ENCODE results near the gene PMPCA. TPM values are rescaled to one million over a fixed set of nuclear protein-coding genes. Genes with fewer than 3 reads are reported as not detected.

PMPCA gene
- polyA plus RNA-seq, 1 donor, result 35.3 TPM

- no peak for DNase-seq (ENCODE audit: low read depth)
Measured at GRCh38 chr9:136436055-136436634, 25.7 kb downstream of the PMPCA start.

DNA sequence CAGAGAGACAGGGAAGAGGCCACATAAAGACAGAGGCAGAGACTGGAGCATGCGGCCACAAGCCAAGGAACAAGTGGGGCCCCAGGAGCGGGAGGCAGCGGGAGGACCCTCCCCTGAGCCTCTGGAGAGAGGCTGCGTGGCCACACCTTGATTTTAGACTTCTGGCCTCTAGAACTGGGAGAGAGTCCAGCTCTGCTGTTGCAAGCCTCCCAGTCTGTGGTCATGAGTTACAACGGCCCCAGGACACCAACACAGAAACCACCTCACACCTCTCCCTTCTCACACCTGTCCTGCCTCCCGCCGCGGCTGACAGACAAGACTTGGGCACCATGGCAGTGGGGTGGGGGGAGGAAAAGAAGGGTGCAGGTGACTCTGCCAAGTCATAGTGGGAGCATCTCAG, 27.0 kb downstream of the PMPCA start:
- DNase-seq (ENCODE audit: low read depth), result peak; percentile 36

DNA sequence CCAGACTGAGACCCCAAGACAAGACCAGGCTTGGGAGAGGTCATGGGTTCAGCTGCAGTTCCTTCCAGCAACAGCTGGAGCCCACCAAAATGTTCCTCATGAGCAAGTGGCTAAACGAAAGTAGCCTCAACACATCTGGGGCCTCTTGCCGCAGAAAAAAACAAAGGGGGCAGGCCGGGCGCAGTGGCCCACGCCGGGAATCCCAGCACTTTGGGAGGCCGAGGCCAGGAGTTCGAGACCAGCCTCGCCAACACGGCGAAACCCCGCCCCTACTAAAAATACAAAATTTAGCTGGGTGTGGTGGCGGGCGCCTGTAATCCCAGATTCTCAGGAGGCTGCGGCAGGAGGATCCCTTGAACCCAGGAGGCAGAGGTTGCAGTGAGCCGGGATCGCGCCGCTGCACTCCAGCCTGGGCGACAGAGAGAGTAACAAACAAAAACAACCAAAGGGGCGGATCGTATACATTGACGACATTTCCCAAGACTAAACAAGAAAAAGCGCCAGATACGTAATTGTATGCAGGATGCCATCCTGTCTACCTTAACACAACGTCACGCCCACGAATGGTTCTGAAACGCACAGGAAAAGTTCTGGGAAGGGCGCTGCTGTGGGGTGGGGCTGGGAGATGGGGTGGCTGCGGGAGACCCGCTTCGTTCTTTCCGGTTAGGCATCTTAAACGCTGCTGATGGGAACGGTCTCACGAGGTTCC, 27.5 kb downstream of the PMPCA start:
- no peak for DNase-seq (ENCODE audit: low read depth)

- no peak for DNase-seq (ENCODE audit: low read depth)
Measured at GRCh38 chr9:136438548-136439480, 28.4 kb downstream of the PMPCA start.

DNA sequence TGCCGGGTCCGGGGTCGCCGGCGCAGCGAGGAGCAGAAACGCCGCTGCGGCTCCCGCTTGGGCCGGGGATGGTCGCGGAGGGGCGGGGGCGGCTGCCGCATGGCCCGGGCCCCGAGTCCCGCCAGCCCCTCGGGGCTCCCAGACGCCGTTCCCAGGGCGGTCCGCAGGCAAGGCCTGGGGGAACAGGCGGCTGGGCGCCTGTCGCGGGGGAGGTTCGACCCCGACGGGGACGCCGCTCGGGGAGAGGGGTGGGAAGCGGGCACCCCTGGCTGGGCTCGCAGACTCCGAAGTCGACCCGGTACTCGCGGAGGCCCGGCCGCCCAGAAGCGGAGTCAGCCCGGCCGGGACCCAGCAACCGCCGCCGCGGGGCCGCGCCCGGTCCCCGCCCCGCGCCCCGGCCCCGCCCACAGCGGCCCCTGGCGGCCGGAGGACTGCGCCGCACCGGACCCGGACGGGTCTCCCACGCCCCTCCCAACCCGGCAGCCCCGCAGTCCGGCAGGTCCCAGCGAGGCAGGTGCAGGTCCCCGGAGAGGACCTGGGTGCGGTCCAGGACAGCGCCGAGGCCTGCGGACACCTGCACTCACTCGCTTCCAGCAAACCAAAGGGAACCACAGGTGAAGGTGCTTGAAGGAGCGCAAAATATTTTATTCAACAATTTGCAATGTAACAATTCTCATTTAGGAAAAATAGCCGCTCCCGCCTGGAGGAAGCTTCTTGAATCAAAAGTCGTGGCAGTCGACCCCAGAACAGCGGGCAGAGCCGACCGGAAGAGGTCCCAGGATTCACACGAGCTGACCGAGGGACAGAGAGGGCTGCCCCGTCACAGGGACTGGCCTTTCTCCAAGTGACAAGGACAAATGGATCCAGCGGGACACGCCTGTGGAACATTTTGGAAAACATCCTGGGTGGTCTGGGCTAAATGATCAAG, 29.3 kb downstream of the PMPCA start, which contains the start of gene INPP5E:
INPP5E (minus strand) TSS at position 365 of the 928 bp plus-strand sequence. CDS start 426 bp downstream, outside the sequence.
- peak; percentile 19 for DNase-seq (ENCODE audit: low read depth)

DNA sequence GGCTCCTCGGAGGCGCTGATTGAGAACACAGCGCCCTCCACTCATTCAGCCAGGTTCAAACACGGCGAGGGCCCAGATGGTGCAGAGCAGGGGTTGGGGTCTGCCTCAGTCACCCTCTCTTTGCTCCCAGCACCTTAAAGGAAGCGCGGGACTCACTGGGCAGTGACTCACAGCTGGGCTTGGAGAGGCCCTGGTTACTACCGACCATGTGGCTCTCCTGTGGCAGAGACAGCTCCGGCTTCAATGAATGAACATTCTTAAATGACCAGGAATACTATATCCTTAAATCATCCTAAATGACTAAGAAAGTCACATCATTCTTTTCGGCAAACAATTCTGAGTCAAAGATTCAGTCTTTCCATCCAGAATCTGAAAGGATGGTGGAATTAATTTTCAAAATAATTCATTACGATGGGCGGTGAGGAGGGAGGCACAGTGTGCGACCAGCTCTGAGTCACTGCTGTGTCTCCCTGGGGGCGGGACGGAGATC, 30.8 kb downstream of the PMPCA start:
- no peak for DNase-seq (ENCODE audit: low read depth)

DNA sequence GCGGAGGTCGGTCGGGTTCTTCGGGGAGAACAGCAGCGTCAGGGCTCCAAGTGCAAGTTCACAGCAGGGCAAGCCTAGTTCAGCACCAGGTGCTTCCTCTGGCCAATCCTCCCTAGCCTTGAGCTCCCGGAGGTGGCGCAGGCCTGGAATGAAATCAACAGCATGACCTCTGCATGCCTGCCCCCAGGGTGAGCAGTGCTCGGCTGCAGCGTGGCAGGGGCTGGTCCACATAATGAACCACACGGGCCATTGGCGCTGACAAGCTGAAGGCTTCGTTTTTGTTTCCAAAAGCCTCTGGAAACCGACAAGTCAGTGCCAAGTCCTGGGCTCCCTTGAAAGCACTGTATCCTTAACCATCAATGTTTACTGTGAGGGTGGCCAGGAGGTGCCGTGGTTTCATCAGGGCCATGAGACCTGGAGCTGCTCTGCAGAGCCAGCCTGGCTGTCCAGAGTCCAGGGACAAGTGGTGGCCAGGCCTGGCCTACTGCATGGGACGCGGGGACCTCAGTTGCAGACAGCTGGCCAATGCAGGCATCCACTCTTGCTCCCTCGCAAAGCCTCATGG, 31.3 kb downstream of the PMPCA start:
- DNase-seq (ENCODE audit: low read depth), result no peak

DNA sequence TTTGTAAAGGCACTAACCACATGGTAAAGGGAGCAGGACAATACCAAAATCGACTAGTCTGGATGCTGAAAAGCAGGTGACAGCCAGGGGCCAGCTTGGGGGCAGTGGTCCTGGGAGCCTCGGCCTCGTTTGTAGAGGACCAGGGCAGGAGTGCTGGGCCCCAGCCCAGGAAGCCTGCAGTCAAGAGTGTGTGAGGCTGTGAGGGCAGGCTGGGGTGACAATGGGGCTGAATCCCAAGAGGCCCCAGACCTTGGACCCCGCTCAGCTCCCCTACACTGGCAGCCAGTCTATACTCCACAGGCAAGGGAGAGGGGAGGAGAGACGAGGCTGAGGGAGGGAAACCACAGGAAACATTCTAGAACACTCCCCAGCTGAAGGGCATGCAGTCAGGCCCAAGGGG, 31.8 kb downstream of the PMPCA start:
- no peak for DNase-seq (ENCODE audit: low read depth)

DNA sequence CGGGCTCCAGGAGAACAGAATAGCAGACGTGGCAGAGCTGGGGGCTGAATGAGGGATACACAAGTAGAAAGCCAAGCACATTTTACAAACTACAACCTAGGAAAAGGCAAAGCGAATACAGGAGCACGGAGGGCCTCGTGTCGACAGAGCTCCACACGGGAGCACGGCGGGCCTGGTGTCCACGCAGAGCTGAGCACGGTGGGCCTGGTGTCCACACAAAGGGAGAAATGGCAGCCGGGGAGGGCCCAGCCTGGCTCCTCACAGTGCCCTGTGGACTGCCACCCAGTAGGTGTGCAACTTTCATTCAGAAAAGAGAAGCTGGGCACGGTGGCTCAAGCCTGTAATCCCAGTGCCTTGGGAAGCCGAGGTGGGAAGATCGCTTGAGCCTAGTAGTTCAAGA, 32.6 kb downstream of the PMPCA start:
- DNase-seq (ENCODE audit: low read depth), result no peak

GRCh38 chr9:136443687-136444086, 33.2 kb downstream of the PMPCA start:
- DNase-seq (ENCODE audit: low read depth), result no peak

DNA sequence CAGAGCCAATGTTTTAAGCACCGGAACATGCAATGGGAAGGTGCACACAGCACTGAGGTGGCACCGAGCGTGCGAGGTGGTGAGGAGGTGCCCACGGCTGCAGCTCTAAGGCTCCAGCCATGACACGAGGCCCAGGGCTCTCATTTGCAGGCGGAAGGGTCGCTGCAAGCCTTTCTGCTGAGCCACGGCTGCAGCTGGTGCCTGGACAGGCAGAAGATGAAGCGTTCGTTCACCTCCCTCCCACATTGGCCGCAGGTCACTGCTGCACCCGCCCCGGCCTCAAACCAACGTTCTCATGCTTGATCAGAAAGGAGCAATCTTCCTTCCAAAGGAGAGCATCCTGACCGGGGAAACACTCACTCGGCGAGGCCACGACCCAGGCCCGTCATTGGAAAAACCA, 33.6 kb downstream of the PMPCA start:
- DNase-seq (ENCODE audit: low read depth), result no peak

DNA sequence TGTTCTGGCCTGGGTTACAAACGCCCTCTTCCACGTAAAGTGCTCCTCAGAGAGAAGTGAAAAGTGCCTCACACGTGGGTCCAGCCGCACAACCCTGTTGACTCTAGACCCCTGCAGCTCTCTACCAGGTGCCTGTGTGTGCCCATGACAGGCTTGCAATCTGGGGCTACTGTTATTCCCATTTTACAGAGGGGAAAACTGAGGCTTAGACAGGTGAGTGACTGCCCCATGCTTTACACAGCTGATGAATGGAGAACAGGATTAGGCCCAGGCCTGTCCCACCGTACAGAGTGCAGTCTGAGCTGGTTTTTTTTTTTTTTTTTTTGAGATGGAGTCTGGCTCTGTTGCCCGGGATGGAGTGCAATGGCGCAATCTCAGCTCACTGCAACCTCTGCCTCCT, 35.3 kb downstream of the PMPCA start:
- DNase-seq (ENCODE audit: low read depth), result no peak

DNA sequence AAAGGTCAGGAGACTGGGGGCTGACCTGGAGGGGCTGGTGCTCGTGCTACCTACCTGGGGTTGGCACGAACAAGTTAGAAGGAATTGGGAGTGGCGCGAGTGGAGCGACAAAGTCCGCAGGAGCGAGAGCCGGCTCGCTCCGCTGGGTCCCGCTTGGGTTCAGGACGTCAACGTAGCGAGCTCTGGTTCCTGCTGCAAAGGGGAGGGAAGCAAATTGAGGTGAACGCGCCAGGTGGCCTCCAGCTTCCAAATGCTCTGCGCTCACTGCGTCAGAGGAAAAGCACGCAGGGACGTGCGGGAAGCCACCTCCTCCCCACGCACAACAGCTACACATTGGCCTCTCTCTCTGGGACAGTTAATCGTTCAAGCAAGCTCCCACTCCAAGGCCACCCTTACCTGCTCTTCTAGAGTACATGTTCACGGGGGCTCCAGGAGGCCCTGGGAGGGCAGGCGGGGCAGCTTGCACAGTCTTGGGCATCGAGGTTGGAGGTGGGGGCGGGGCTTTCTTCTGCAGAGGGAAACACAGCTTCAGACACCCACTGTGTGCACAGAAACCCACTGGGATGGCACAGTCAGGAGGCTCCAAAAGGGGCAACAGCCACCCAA, 36.8 kb downstream of the PMPCA start:
- DNase-seq (ENCODE audit: low read depth), result no peak

DNA sequence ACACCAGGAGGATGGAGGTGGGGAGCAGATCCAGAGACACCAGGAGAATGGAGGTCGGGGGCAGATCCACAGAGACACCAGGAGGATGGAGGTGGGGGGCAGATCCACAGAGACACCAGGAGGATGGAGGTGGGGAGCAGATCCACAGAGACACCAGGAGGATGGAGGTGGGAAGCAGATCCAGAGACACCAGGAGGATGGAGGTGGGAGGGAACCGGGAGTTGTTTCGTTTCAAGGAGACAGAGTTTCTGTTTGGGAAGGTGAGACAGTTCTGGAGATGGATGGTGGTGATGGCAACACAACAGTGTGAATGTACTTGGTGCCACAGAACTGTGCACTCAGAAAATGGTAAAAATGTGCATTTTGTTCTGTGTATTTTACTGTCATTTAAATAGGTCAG, 38.2 kb downstream of the PMPCA start:
- DNase-seq (ENCODE audit: low read depth), result no peak

DNA sequence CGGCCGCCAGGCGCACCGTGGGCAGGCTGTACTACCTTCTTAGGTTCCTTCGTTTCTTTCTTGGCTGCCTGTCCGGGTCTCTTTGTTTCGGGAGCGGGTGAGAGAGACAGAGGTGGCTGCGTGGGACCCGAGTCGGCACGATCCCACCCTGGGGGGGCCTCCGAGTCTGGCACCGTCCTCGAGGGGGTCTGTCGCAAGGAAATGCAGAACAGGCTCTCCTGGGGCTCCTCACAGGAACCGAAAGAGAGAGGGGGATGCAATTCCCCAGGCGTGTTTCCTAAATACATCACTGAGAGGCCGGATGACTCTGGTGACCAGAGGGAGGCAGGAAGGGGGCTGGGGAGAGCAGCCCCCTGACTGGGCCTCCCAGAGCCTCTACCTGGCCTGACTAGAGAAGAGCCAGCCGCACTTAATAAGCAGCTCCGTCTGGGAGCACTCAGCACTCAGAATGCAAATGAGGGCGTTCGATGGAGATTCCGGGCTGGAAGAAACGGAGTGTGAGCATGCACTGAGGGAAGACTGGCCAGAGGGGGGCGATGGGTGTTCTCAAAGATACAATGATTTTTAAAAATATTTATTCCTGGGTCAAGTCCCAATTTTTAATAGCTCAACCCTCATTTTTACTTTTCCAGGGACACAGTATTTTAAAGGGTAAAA, 40.9 kb downstream of the PMPCA start:
- DNase-seq (ENCODE audit: low read depth), result no peak

- no peak for DNase-seq (ENCODE audit: low read depth)
Measured at GRCh38 chr9:136453326-136453725, 42.9 kb downstream of the PMPCA start.

DNA sequence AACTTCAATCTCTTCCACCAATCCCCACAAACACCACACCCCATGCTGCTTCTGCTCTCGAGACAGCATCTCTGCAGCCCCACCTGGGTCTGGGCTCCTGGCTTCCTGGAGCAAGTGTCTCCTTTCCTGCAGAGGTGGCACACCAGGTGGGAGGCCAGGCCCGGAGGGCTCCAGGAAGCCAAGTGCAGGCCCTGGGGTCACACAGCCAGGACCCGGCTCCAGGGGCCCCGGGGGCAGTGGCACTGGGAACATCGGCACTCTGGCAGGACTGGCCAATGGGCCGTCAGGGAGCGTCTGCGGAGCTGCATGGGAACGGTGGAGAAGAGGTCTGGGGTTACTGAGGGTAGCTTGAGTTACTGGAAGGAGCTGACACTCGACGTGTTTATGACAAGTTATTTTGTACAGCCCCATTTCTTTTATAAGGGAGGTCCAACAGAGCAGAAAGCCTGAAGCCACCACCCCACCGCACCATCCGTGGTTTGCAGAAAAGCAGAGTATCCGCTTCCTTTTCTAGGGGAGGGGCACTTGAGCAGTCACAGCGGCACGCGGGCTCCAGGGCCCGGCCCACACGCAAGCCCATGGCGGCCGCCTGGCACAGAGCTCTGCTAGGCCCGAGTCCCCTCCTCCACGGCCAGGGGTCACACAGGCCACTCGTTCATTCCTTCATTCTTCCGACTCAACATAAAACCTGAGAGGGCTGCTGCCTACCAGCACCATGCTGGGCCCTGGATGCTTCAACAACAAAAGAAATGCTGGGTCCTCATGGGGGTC, 43.8 kb downstream of the PMPCA start:
- DNase-seq (ENCODE audit: low read depth), result no peak

DNA sequence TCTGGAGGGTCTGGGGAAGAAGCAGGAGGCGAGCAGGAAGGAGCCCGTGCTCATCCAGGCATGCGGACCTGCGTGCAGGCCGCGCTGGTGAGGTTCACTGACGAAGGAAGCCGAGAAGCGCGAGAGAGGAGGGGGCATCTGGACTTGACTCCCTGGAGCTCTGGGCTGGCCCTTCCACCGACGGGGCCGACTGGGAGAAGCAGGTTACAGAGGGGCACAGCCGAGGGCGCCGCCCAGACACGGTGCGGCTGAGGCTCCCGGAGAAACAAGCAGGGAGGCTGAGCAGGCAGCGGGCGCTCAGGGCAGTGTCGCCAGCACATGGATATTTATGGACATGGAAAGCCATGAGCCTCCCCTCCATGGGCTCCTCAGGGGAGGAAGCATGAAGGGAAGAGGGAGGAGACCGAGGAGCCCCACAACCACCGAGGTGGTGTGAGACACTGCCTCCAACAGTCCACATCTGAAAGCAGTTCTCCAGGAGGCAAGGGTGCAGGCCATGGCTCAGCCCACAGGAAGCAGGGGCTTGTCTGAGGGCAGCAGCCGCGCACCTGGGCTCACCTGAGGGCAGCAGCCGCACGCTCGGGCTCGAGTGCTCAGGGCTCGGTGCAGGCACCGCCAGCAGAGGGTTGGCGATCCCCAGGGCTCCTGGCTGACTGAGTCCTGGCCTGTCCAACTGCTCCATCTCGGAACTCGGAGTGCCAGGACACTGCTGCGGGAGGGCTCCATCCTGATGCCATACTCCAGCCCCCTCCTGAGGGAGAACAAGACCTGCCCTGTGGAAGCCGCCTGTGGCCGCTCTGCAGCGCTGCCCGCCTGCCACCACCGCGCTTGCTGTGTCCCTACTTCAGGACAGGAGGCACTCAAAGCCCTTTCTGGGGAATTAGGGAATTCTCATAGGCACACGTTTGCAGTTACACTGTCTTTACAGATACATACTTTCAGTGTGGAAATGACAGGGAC, 44.9 kb downstream of the PMPCA start:
- DNase-seq (ENCODE audit: low read depth), result no peak
